Stomach (tissue), 9 donors: ENCODE results near the gene FREM1. TPM values are rescaled to one million over a fixed set of nuclear protein-coding genes. Genes with fewer than 3 reads are reported as not detected.

ENCODE experiments used
- DNase-seq, 2 donors: peaks; one replicate each; pipeline versions ENCODE4 v3.0.0 to v3.0.0-alpha.2; 2013 to 2019
- H3K27ac ChIP-seq, 5 donors: fragments of 200-600 bp in 4 of 5; sonication (generic) in 4 of 5; one replicate each; pipeline ENCODE4 v1.5.1; 2013 to 2019; ENCODE audit warnings: mild to moderate bottlenecking in 1 of 5, moderate library complexity in 1 of 5
- H3K27me3 ChIP-seq, 3 donors: fragments of 200-600 bp; sonication (generic); one replicate each; pipeline ENCODE4 v1.5.1; 2017 to 2019; ENCODE audit warnings: mixed run types in 1 of 3
- H3K36me3 ChIP-seq, 4 donors: fragments of 200-600 bp; sonication (generic); 1 replicate in 3 of 4; 2 replicates in 1 of 4; pipeline ENCODE4 v1.5.1; 2016 to 2019
- H3K4me1 ChIP-seq, 4 donors: fragments of 200-600 bp; sonication (generic); one replicate each; pipeline ENCODE4 v1.5.1; 2016 to 2019
- H3K4me3 ChIP-seq, 4 donors: fragments of 200-600 bp; sonication (generic) in 3 of 4; one replicate each; pipeline ENCODE4 v1.5.1; 2016 to 2019; ENCODE audit warnings: mild to moderate bottlenecking in 1 of 4
- H3K9me3 ChIP-seq, 4 donors: fragments of 200-600 bp; sonication (generic); one replicate each; pipeline ENCODE4 v1.5.1; 2016 to 2019
- EP300 ChIP-seq: sonication (generic); formaldehyde crosslinking; IDR thresholded peaks from one replicate; pipeline ENCODE4 v1.6.1; 2017; ENCODE audit warnings: antibody characterized with exemption
- POLR2A ChIP-seq, 4 donors: fragments of 450-650 bp; IDR thresholded peaks; one replicate each; pipeline ENCODE4 v1.6.1; 2016; ENCODE audit warnings: antibody characterized with exemption in 4 of 4, control low read depth in 2 of 4, mild to moderate bottlenecking in 1 of 4, moderate library complexity in 1 of 4
- POLR2AphosphoS5 ChIP-seq, 3 donors: sonication (generic); formaldehyde crosslinking; IDR thresholded peaks; one replicate each; pipeline ENCODE4 v1.6.1; 2016; ENCODE audit warnings: antibody characterized with exemption in 3 of 3
- WGBS, 5 donors: extraction: QIAGEN DNeasy Blood & Tissue Kit in 3 of 5; methylation state at CpG; one replicate each; pipeline versions ENCODE4 v1.1.5 to v1.1.7; 2013 to 2018; 5-methylcytosine and 5-hydroxymethylcytosine counted together
- intact Hi-C: fragments of 100-400 bp; cut with DNase I; formaldehyde crosslinking; loops from one replicate; pipeline ENCODE4 v1.15.1; 2023; ENCODE audit warnings: low total_unique reads
- polyA plus RNA-seq, 3 donors: library from polyadenylated mRNA; stranded (reverse); fragments of 200-250 nt; gene quantifications; one replicate each; pipeline ENCODE4 v1.2.3, GENCODE V29; 2013
- total RNA-seq, 5 donors: library from RNA; depleted of rRNA; stranded (reverse); fragments of >200 nt; gene quantifications; one replicate each; pipeline versions ENCODE4 v1.1.0 to v1.2.3, GENCODE V29; 2014 to 2016
- TF ChIP-seq, protein P1 (sequence below), 7 experiments: fragments of 450-650 bp in 4 of 7; fragments of 200-600 bp in 3 of 7; sonication (generic) in 3 of 7; IDR thresholded peaks; one replicate each; pipeline ENCODE4 v1.5.1; 2016 to 2019; ENCODE audit warnings: antibody characterized with exemption in 7 of 7, control low read depth in 2 of 7, mild to moderate bottlenecking in 1 of 7
- donor health status: healthy with polysubstance abuse.
- donor health status: Bipolar disorder and iron deficiency.
- donor health status: healthy.

Gene FREM1
- total and polyA plus RNA-seq, 8 donors = 0.12 to 14.7 (median 0.58) TPM; not detected in 1

GRCh38 chr9:14715102-14715501 lies 195.1 kb downstream of the FREM1 start:
- Histone ChIP-seq H3K4me1 (no peaks in the 10 kb centered on the region), H3K36me3 (no peaks in the 10 kb centered on the region), H3K27ac (no peak overlapping the region), H3K9me3 (peaks cover 0 to 4% (median 0%) of the 10 kb centered on the region in 4 donors), H3K4me3 (no peak overlapping the region), H3K27me3 (peaks cover 0 to 9% (median 0%) of the 10 kb centered on the region in 3 donors)
- TF ChIP-seq POLR2A (IDR thresholded peaks at IDR 0.05) = no peak
- TF ChIP-seq, protein P1, sequence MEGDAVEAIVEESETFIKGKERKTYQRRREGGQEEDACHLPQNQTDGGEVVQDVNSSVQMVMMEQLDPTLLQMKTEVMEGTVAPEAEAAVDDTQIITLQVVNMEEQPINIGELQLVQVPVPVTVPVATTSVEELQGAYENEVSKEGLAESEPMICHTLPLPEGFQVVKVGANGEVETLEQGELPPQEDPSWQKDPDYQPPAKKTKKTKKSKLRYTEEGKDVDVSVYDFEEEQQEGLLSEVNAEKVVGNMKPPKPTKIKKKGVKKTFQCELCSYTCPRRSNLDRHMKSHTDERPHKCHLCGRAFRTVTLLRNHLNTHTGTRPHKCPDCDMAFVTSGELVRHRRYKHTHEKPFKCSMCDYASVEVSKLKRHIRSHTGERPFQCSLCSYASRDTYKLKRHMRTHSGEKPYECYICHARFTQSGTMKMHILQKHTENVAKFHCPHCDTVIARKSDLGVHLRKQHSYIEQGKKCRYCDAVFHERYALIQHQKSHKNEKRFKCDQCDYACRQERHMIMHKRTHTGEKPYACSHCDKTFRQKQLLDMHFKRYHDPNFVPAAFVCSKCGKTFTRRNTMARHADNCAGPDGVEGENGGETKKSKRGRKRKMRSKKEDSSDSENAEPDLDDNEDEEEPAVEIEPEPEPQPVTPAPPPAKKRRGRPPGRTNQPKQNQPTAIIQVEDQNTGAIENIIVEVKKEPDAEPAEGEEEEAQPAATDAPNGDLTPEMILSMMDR (IDR thresholded peaks at IDR 0.05) = no peak
- 72 to 83% (median 79%) methylated on average over 4 of the region's 4 CpGs for WGBS, 5 donors
- intact Hi-C loops = no loop called here
- DNase-seq = no peak

- no peak for DNase-seq
- TF ChIP-seq POLR2A (IDR thresholded peaks at IDR 0.05) = no peak
- no peak for TF ChIP-seq POLR2AphosphoS5 (IDR thresholded peaks at IDR 0.05)
- TF ChIP-seq, protein P1 (IDR thresholded peaks at IDR 0.05) = no peak
- TF ChIP-seq EP300 = no peak
- Histone ChIP-seq H3K9me3 (peaks cover 0 to 7% (median 0%) of the 10 kb centered on the region in 4 donors), H3K4me3 (no peak overlapping the region), H3K27ac (no peak overlapping the region), H3K4me1 (no peaks in the 10 kb centered on the region), H3K27me3 (peaks cover 0 to 6% (median 0%) of the 10 kb centered on the region in 3 donors), H3K36me3 (no peaks in the 10 kb centered on the region)
- 70 to 82% (median 77%) methylated on average over 3 of the region's 3 CpGs for WGBS, 5 donors
- intact Hi-C loops = no loop called here
These were observed 197.0 kb downstream of the FREM1 start for GRCh38 chr9:14713187-14713767.

DNA sequence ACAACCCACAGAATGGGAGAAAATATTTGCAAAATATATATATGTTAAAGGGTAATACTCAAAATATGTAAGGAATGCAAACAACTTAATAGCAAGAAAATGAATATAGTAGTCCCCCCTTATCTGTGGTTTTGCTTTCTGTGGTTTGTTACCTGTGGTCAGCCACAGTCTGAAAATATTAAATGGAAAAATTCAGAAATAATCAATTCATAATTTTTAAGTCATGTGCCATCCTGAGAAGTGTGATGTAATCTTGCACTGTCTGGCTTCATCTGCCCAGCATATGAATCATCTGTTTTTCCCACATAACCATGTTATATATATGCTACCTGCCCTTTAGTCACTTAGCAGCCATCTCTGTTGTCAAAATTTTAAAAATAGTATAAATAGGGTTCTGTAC lies 199.4 kb downstream of the FREM1 start:
- H3K9me3 ChIP-seq = peaks cover 0 to 14% (median 11%) of the 10 kb centered on the region in 4 donors
- DNase-seq = no peak
- H3K4me3 ChIP-seq = no peak overlapping the region
- H3K4me1 ChIP-seq = no peaks in the 10 kb centered on the region
- peaks cover 0 to under 1% (median 0%) of the 10 kb centered on the region in 3 donors for H3K27me3 ChIP-seq
- TF ChIP-seq POLR2AphosphoS5 (IDR thresholded peaks at IDR 0.05) (no peak), EP300 (no peak)
- intact Hi-C loops = no loop called here
- H3K27ac ChIP-seq = no peak overlapping the region
- H3K36me3 ChIP-seq = no peaks in the 10 kb centered on the region

DNA sequence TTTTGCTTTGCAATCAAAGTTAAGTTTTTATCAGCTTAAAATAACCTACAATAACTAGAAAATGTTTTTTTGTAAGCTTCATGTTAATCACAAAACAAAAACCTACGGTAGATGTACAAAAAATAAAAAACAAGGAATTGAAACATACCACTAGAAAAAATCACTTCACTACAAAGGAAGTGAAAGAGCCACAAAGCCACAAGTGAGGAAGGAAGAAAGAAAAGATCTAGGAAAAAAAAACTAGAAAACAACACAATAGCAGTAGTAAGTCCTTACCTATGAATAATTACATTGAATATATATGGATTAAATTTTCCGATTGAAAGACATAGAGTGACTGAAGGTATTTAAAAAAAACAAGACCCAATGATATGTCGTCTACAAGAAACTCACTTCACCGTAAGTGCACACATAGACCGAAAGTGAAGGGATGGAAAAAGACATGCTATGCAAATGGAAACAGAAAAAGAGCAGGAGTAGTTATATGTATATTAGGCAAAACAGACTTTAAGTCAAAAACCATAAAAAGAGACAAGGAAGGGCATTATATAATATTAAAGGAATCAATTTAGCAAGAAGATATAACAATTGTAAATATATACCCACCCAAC lies 203.6 kb downstream of the FREM1 start:
- WGBS, 5 donors = 86 to 93% (median 90%) methylated on average over 5 of the region's 5 CpGs
- peaks cover 0 to 34% (median 28%) of the 10 kb centered on the region in 4 donors for H3K9me3 ChIP-seq
- TF ChIP-seq, protein P1 (IDR thresholded peaks at IDR 0.05) = no peak
- no peak for TF ChIP-seq POLR2A (IDR thresholded peaks at IDR 0.05)
- TF ChIP-seq POLR2AphosphoS5 (IDR thresholded peaks at IDR 0.05) = no peak
- intact Hi-C loops = no loop called here
- H3K27me3 ChIP-seq = no peaks in the 10 kb centered on the region
- no peak overlapping the region for H3K4me3 ChIP-seq
- no peaks in the 10 kb centered on the region for H3K4me1 ChIP-seq
- no peak overlapping the region for H3K27ac ChIP-seq
- no peak for DNase-seq
- H3K36me3 ChIP-seq = no peaks in the 10 kb centered on the region

DNA sequence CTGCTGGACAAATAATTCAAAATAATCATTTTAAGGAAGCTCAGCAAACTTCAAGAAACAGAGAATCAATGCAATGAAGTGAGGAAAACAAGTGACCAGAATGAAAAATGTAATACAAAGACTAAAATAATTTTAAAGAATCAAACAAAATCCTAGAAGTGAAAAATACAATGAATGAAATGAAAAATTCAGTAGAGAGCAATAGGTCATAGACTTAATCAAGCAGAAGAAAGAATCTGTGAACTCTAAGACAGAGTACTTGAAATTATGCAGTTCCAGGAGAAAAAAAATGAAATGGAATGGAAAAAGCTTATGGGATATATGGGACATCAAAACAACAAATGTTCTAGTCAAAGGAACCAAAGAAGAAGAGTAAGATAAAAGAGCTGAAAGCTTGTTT lies 205.1 kb downstream of the FREM1 start:
- no peak for DNase-seq
- Histone ChIP-seq H3K4me3 (no peak overlapping the region), H3K27me3 (peaks cover 0 to 3% (median 0%) of the 10 kb centered on the region in 3 donors), H3K36me3 (no peaks in the 10 kb centered on the region), H3K4me1 (no peaks in the 10 kb centered on the region), H3K27ac (no peak overlapping the region), H3K9me3 (peaks cover 0 to 34% (median 25%) of the 10 kb centered on the region in 4 donors)
- intact Hi-C loops = no loop called here
- TF ChIP-seq POLR2A (IDR thresholded peaks at IDR 0.05) (no peak), EP300 (no peak), POLR2AphosphoS5 (IDR thresholded peaks at IDR 0.05) (no peak)
- TF ChIP-seq, protein P1 (IDR thresholded peaks at IDR 0.05) = no peak
